H1 (cell line): ENCODE results near the gene TOMM5.

ENCODE experiments used
- TBP ChIP-seq: IDR thresholded peaks from 2 replicates; pipeline ENCODE4 v1.6.1; 2011; ENCODE audit warnings: low read depth, low read length, improper control_type of control experiment
- YY1 ChIP-seq: IDR thresholded peaks from 2 replicates; pipeline ENCODE4 v1.6.1; 2011; ENCODE audit warnings: low read depth, mild to moderate bottlenecking, low read length
- TF ChIP-seq, protein P1 (sequence below), 3 experiments: IDR thresholded peaks; 1 replicate in 2 of 3; 2 replicates in 1 of 3; pipeline versions ENCODE4 v1.5.1 to v1.6.1; 2011; ENCODE audit warnings: low read length in 3 of 3, mild to moderate bottlenecking in 3 of 3, inconsistent platforms in 2 of 3, low read depth in 1 of 3, moderate library complexity in 1 of 3; ENCODE audit not compliant: insufficient read depth in 1 of 3; ENCODE audit errors: control extremely low read depth in 1 of 3

GRCh38 chr9:37564916-37565315 is 27.5 kb downstream of the TOMM5 start:
- TF ChIP-seq TBP (no peak), YY1 (no peak)
- TF ChIP-seq, protein P1, sequence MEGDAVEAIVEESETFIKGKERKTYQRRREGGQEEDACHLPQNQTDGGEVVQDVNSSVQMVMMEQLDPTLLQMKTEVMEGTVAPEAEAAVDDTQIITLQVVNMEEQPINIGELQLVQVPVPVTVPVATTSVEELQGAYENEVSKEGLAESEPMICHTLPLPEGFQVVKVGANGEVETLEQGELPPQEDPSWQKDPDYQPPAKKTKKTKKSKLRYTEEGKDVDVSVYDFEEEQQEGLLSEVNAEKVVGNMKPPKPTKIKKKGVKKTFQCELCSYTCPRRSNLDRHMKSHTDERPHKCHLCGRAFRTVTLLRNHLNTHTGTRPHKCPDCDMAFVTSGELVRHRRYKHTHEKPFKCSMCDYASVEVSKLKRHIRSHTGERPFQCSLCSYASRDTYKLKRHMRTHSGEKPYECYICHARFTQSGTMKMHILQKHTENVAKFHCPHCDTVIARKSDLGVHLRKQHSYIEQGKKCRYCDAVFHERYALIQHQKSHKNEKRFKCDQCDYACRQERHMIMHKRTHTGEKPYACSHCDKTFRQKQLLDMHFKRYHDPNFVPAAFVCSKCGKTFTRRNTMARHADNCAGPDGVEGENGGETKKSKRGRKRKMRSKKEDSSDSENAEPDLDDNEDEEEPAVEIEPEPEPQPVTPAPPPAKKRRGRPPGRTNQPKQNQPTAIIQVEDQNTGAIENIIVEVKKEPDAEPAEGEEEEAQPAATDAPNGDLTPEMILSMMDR (IDR thresholded peaks at IDR 0.05; ENCODE audit: control extremely low read depth in 1 of 3, insufficient read depth in 1 of 3, low read depth in 1 of 3, low read length in 3 of 3): no peak
